ENCODE data around the gene VSIG10L2.

DNA sequence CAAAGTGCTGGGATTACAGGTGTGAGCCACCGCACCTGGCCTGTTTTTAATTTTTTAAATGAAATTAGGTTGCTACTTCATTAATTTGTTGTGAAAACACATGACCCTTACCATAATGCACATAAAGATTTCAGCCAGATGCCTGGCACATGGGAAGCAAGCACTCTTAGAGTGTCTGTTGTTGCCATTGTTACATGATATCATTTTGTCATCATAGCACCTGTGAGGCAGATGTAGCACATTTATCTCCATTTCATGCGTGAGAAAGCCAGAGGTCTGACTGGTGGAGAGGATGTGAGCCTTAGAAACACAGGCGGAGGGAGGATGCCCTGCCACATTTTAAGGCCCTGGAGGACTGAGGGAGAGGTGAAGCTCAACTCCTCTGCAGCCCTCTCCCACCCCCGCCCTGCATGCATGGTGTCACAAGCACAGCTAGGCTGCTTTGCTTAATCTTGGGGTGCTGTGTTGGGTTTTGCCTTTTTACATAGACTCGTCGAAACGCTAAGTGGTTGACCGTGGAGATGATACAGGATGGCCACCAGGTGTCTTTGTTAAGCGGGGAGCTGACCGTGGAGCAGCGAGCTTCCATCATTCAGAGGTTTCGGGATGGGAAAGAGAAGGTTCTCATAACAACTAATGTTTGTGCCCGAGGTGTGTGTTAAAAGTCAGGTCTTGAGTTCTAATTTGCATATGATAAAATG, 27.6 kb upstream of the VSIG10L2 start:
- TF ChIP-seq CTCF (IDR thresholded peaks at IDR 0.05) (no peak), POLR2A (IDR thresholded peaks at IDR 0.05) (no peak)

Data from esophagus squamous epithelium (tissue), 4 donors.